PC-9 (cell line): ENCODE data around the gene EPB41. TPM values are rescaled to one million over a fixed set of nuclear protein-coding genes. Genes with fewer than 3 reads are reported as not detected.
"Not testable (repeated sequence)": the region's sequence is repeated elsewhere in the genome, so short reads cannot be mapped to it uniquely, and the experiment has no call there.

Experiments
- BruUV-seq: library from RNA; stranded (reverse); fragments of 400-500 nt; replicated peaks from 2 replicates; lab custom pipeline; 2021; lab: Mats Ljungman, UMichigan
- CTCF ChIA-PET: fragments of 300-600 bp; sonication (Branson Sonifier 250); formaldehyde crosslinking; loops from one replicate; lab custom pipeline; 2022; ENCODE audit warnings: antibody characterized with exemption; lab: Charles Lee
- POLR2A ChIA-PET: fragments of 300-600 bp; sonication (Branson Sonifier 250); formaldehyde crosslinking; loops from one replicate; lab custom pipeline; 2022; ENCODE audit warnings: antibody characterized with exemption; ENCODE audit not compliant: unreplicated experiment; lab: Charles Lee
- DNase-seq, 2 experiments: peaks; one replicate each; pipeline versions ENCODE4 v3.0.0 to v3.0.0-alpha.2; 2015 to 2022; ENCODE audit warnings: mixed read lengths in 1 of 2
- H2AFZ ChIP-seq: fragments of 200-600 bp; sonication (generic); 2 replicates; pipeline ENCODE4 v1.8.1; 2017; ENCODE audit warnings: antibody characterized with exemption
- H3F3A ChIP-seq: fragments of 200-600 bp; sonication (generic); 2 replicates; pipeline ENCODE4 v1.8.1; 2017; ENCODE audit warnings: antibody characterized with exemption, mild to moderate bottlenecking, low read depth; ENCODE audit not compliant: insufficient read depth
- H3K27ac ChIP-seq: fragments of 200-600 bp; sonication (generic); 2 replicates; pipeline ENCODE4 v1.6.1; 2016; ENCODE audit warnings: mixed run types
- H3K27me3 ChIP-seq: fragments of 200-600 bp; sonication (generic); 2 replicates; pipeline ENCODE4 v1.6.1; 2016; ENCODE audit warnings: low read depth, mixed run types; ENCODE audit not compliant: insufficient read depth
- H3K36me3 ChIP-seq: fragments of 200-600 bp; sonication (generic); 2 replicates; pipeline ENCODE4 v1.6.1; 2016; ENCODE audit warnings: low read depth, mixed run types
- H3K4me1 ChIP-seq: fragments of 200-600 bp; sonication (generic); replicated peaks from 2 replicates; pipeline ENCODE4 v1.6.1; 2016; ENCODE audit warnings: mixed run types; ENCODE audit not compliant: insufficient read depth
- H3K4me2 ChIP-seq: fragments of 200-600 bp; sonication (generic); 2 replicates; pipeline ENCODE4 v1.6.1; 2017; ENCODE audit warnings: mixed run types
- H3K4me3 ChIP-seq: fragments of 200-600 bp; sonication (generic); 2 replicates; pipeline ENCODE4 v1.6.1; 2016; ENCODE audit warnings: mixed run types
- H3K79me2 ChIP-seq: fragments of 200-600 bp; sonication (generic); 2 replicates; pipeline ENCODE4 v1.6.1; 2017; ENCODE audit warnings: low read depth, mixed run types
- H3K9me2 ChIP-seq: fragments of 200-600 bp; sonication (generic); 2 replicates; pipeline ENCODE4 v1.8.1; 2017; ENCODE audit warnings: mild to moderate bottlenecking; ENCODE audit not compliant: insufficient read depth
- H3K9me3 ChIP-seq: fragments of 200-600 bp; sonication (generic); 2 replicates; pipeline ENCODE4 v1.8.1; 2016; ENCODE audit warnings: low read depth; ENCODE audit not compliant: insufficient read depth
- H4K20me1 ChIP-seq: fragments of 200-600 bp; sonication (generic); 2 replicates; pipeline ENCODE4 v1.8.1; 2017; ENCODE audit not compliant: insufficient read depth
- CTCF ChIP-seq: fragments of 200-600 bp; sonication (generic); conservative IDR thresholded peaks from 2 replicates; pipeline ENCODE4 v1.6.1; 2017; ENCODE audit warnings: mixed run types, antibody characterized with exemption, mild to moderate bottlenecking, moderate library complexity
- EZH2 ChIP-seq: fragments of 200-600 bp; sonication (generic); IDR thresholded peaks from 2 replicates; pipeline ENCODE4 v1.8.0; 2017; ENCODE audit warnings: antibody characterized with exemption, low read depth
- intact Hi-C: fragments of 100-400 bp; cut with micrococcal nuclease; formaldehyde crosslinking; loops from one replicate; pipeline ENCODE4 v1.10.0; 2022; ENCODE audit not compliant: unreplicated experiment
- total RNA-seq: library from RNA; stranded (reverse); gene quantifications from 2 replicates; pipeline ENCODE4 v1.2.3, GENCODE V29; 2021

The EPB41 gene
- total RNA-seq, 1 experiment from 2014 or later, result 42.2 TPM

- CTCF ChIA-PET, result interaction anchor here (0.5 kb wide), 1 partner anchor 224 kb away, joined by 3 read pairs; no protein-coding TSS in a partner anchor
- Histone ChIP-seq H3K4me3 (no peak overlapping the region), H3K9me3 (no peaks in the 10 kb centered on the region), H2AFZ (no peak overlapping the region), H3K27me3 (peaks cover 29% of the 10 kb centered on the region; the same call in 1 of the 2 replicates), H3K9me2 (no peaks in the 10 kb centered on the region), H4K20me1 (no peaks in the 10 kb centered on the region), H3K4me2 (no peak overlapping the region), H3K4me1 (no peaks in the 10 kb centered on the region), H3K36me3 (no peaks in the 10 kb centered on the region), H3F3A (no peaks in the 10 kb centered on the region), H3K79me2 (no peaks in the 10 kb centered on the region), H3K27ac (no peak overlapping the region)
- POLR2A ChIA-PET, result no interaction called here
- intact Hi-C loops, result no loop called here
- TF ChIP-seq EZH2 (no peak), CTCF (no peak)
- DNase-seq, result no peak
- no TSS peak for BruUV-seq
These were observed 46.5 kb upstream of the EPB41 start for GRCh38 chr1:28867850-28868249.

GRCh38 chr1:28869952-28870351 is 44.4 kb upstream of the EPB41 start:
- BruUV-seq, result no TSS peak
- Histone ChIP-seq H3K27me3 (peaks cover 23% of the 10 kb centered on the region; the same call in 1 of the 2 replicates), H3K4me2 (no peak overlapping the region), H3K9me2 (no peaks in the 10 kb centered on the region), H3K4me1 (no peaks in the 10 kb centered on the region), H3K9me3 (no peaks in the 10 kb centered on the region), H3K27ac (no peak overlapping the region), H3K36me3 (no peaks in the 10 kb centered on the region), H3K79me2 (no peaks in the 10 kb centered on the region), H4K20me1 (no peaks in the 10 kb centered on the region), H3F3A (no peaks in the 10 kb centered on the region), H2AFZ (no peak overlapping the region), H3K4me3 (no peak overlapping the region)
- POLR2A ChIA-PET, result no interaction called here
- TF ChIP-seq CTCF (no peak), EZH2 (no peak)
- no peak for DNase-seq
- CTCF ChIA-PET, result no interaction called here
- intact Hi-C loops, result loop anchor here (10.0 kb wide), 1 partner anchor 515 kb away; no protein-coding TSS in a partner anchor

- H3F3A ChIP-seq, result no peaks in the 10 kb centered on the region
- BruUV-seq, result no TSS peak
- H2AFZ ChIP-seq, result no peak overlapping the region
- H3K4me3 ChIP-seq, result no peak overlapping the region
- TF ChIP-seq CTCF, result no peak
- TF ChIP-seq EZH2, result no peak
- no peak for DNase-seq
- H3K27ac ChIP-seq, result no peak overlapping the region
- H4K20me1 ChIP-seq, result no peaks in the 10 kb centered on the region
- ChIA-PET CTCF (interaction anchor here (0.5 kb wide), 1 partner anchor 35 kb away, joined by 6 read pairs; no protein-coding TSS in a partner anchor), POLR2A (no interaction called here)
- H3K36me3 ChIP-seq, result no peaks in the 10 kb centered on the region
- no peaks in the 10 kb centered on the region for H3K9me2 ChIP-seq
- intact Hi-C loops, result loop anchor here (10.0 kb wide), 1 partner anchor 517 kb away; no protein-coding TSS in a partner anchor
- no peak overlapping the region for H3K4me2 ChIP-seq
- peaks cover 4% of the 10 kb centered on the region; the same call in 1 of the 2 replicates for H3K27me3 ChIP-seq
- no peaks in the 10 kb centered on the region for H3K9me3 ChIP-seq
- no peaks in the 10 kb centered on the region for H3K4me1 ChIP-seq
- no peaks in the 10 kb centered on the region for H3K79me2 ChIP-seq
These were observed 42.6 kb upstream of the EPB41 start for GRCh38 chr1:28871631-28872401.

- H3K27me3 ChIP-seq, H3K4me2 ChIP-seq, H3F3A ChIP-seq, H3K4me3 ChIP-seq, H4K20me1 ChIP-seq, DNase-seq, H3K36me3 ChIP-seq, H2AFZ ChIP-seq, H3K79me2 ChIP-seq, H3K9me2 ChIP-seq, H3K4me1 ChIP-seq, H3K9me3 ChIP-seq, POLR2A ChIA-PET, BruUV-seq, H3K27ac ChIP-seq: not testable (repeated sequence)
- CTCF ChIA-PET, result interaction anchor here (0.6 to 0.7 kb wide), 2 partner anchors 9 to 91 kb away, joined by 3 to 4 read pairs; no protein-coding TSS in a partner anchor
- intact Hi-C loops, result loop anchor here (5.0 to 10.0 kb wide), 3 partner anchors 233 to 520 kb away; partner anchors contain the start of gene TAF12
These were observed 39.2 kb upstream of the EPB41 start for GRCh38 chr1:28875134-28875533.
